Neural progenitor cell (in vitro differentiated cells): ENCODE measurements around the gene CTSF. TPM values are rescaled to one million over a fixed set of nuclear protein-coding genes. Genes with fewer than 3 reads are reported as not detected.

Experiments used
- DNase-seq: peaks from one replicate; pipeline ENCODE4 v3.0.0-alpha.2; 2016; ENCODE audit warnings: low spot score
- H2AFZ ChIP-seq: fragments of 200-600 bp; sonication (generic); replicated peaks from 2 replicates; pipeline ENCODE4 v1.6.1; 2016; ENCODE audit warnings: antibody characterized with exemption
- H3F3A ChIP-seq: fragments of 200-600 bp; sonication (generic); 2 replicates; pipeline ENCODE4 v1.6.1; 2016; ENCODE audit warnings: antibody characterized with exemption, low read depth
- H3K27ac ChIP-seq: fragments of 200-600 bp; sonication (generic); 2 replicates; pipeline ENCODE4 v1.5.1; 2016; ENCODE audit warnings: mild to moderate bottlenecking
- H3K27me3 ChIP-seq: fragments of 200-600 bp; sonication (generic); 2 replicates; pipeline ENCODE4 v1.6.1; 2016; ENCODE audit warnings: mild to moderate bottlenecking, moderate library complexity
- H3K36me3 ChIP-seq: fragments of 200-600 bp; sonication (generic); 2 replicates; pipeline ENCODE4 v1.5.1; 2016
- H3K4me1 ChIP-seq: fragments of 200-600 bp; sonication (generic); 2 replicates; pipeline ENCODE4 v1.6.1; 2016; ENCODE audit warnings: mixed run types
- H3K4me2 ChIP-seq: fragments of 200-600 bp; sonication (generic); 2 replicates; pipeline ENCODE4 v1.6.1; 2016
- H3K4me3 ChIP-seq: fragments of 200-600 bp; sonication (generic); 2 replicates; pipeline ENCODE4 v1.5.1; 2016
- H3K79me2 ChIP-seq: fragments of 200-600 bp; sonication (generic); 2 replicates; pipeline ENCODE4 v1.6.1; 2016; ENCODE audit warnings: low read depth
- H3K9ac ChIP-seq: fragments of 200-600 bp; sonication (generic); 2 replicates; pipeline ENCODE4 v1.6.1; 2016
- H3K9me3 ChIP-seq: fragments of 200-600 bp; sonication (generic); 2 replicates; pipeline ENCODE4 v1.5.1; 2016; ENCODE audit warnings: low read depth
- H4K20me1 ChIP-seq: fragments of 200-600 bp; sonication (generic); 2 replicates; pipeline ENCODE4 v1.6.1; 2016; ENCODE audit warnings: low read depth
- H3K27ac Mint-ChIP-seq: 3 replicates; pipeline ENCODE4 v1.8.0; 2021; ENCODE audit warnings: mixed read lengths
- H3K27me3 Mint-ChIP-seq: 2 replicates; pipeline ENCODE4 v1.8.0; 2022; ENCODE audit warnings: low read depth, mild to moderate bottlenecking, inconsistent platforms, moderate library complexity, mixed read lengths; ENCODE audit not compliant: insufficient read depth
- H3K36me3 Mint-ChIP-seq: 3 replicates; pipeline ENCODE4 v1.8.0; 2021; ENCODE audit warnings: mixed read lengths
- H3K4me1 Mint-ChIP-seq: 3 replicates; pipeline ENCODE4 v1.8.0; 2021; ENCODE audit warnings: mixed read lengths
- H3K4me3 Mint-ChIP-seq: 3 replicates; pipeline ENCODE4 v1.8.0; 2021; ENCODE audit warnings: mild to moderate bottlenecking, moderate library complexity, mixed read lengths
- H3K9me3 Mint-ChIP-seq: 3 replicates; pipeline ENCODE4 v1.8.0; 2020; ENCODE audit warnings: mixed read lengths
- EZH2 ChIP-seq: fragments of 200-600 bp; sonication (generic); IDR thresholded peaks from 2 replicates; pipeline ENCODE4 v1.6.1; 2017; ENCODE audit warnings: antibody characterized with exemption, mild to moderate bottlenecking, moderate library complexity
- EZH2phosphoT487 ChIP-seq: fragments of 200-600 bp; sonication (generic); IDR thresholded peaks from 2 replicates; pipeline ENCODE4 v1.6.1; 2017; ENCODE audit warnings: antibody characterized with exemption
- total RNA-seq: library from RNA; depleted of rRNA; stranded (reverse); fragments of >200 nt; gene quantifications from 2 replicates; pipeline ENCODE4 v1.2.3, GENCODE V29; 2015; ENCODE audit warnings: low replicate concordance
- TF ChIP-seq, protein P1 (sequence below): fragments of 200-600 bp; sonication (generic); IDR thresholded peaks from 2 replicates; pipeline ENCODE4 v1.5.1; 2017; ENCODE audit warnings: antibody characterized with exemption, mild to moderate bottlenecking

CTSF gene
- total RNA-seq, 1 donor from 2014 or later, result not detected

DNA sequence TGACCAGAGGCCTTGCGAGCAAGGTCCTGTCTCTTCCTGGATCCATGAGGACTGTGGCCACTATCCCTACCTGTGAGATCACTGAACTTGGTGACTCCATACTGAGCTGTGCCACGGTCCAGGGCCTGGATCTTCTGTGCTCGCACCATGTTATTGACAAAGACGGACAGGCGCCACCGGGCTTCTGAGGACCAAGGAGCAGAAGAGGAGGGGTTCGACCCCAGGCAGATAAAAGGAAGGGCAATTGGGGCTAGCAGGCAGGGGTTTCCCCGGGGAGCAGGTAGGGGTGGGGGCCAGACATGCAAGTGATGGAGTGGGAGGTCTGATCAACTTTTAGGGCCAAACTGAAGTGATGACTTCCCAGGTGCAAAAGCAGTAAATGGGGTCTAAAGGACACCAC lies 2.2 kb downstream of the CTSF start:
- Histone ChIP-seq H3K79me2 (no peaks in the 10 kb centered on the region), H3K27ac (no peak overlapping the region), H3K9me3 (no peaks in the 10 kb centered on the region), H2AFZ (no peak overlapping the region), H3F3A (peaks cover 13% of the 10 kb centered on the region), H3K36me3 (no peaks in the 10 kb centered on the region), H4K20me1 (no peaks in the 10 kb centered on the region), H3K9ac (no peak overlapping the region), H3K4me1 (peaks cover 16% of the 10 kb centered on the region), H3K4me3 (no peak overlapping the region), H3K4me2 (no peak overlapping the region), H3K27me3 (no peaks in the 10 kb centered on the region)
- H3K36me3 Mint-ChIP-seq, result no peaks in the 10 kb centered on the region
- TF ChIP-seq EZH2phosphoT487 (no peak), EZH2 (no peak)
- TF ChIP-seq, protein P1, sequence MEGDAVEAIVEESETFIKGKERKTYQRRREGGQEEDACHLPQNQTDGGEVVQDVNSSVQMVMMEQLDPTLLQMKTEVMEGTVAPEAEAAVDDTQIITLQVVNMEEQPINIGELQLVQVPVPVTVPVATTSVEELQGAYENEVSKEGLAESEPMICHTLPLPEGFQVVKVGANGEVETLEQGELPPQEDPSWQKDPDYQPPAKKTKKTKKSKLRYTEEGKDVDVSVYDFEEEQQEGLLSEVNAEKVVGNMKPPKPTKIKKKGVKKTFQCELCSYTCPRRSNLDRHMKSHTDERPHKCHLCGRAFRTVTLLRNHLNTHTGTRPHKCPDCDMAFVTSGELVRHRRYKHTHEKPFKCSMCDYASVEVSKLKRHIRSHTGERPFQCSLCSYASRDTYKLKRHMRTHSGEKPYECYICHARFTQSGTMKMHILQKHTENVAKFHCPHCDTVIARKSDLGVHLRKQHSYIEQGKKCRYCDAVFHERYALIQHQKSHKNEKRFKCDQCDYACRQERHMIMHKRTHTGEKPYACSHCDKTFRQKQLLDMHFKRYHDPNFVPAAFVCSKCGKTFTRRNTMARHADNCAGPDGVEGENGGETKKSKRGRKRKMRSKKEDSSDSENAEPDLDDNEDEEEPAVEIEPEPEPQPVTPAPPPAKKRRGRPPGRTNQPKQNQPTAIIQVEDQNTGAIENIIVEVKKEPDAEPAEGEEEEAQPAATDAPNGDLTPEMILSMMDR, result no peak
- no peaks in the 10 kb centered on the region for H3K27me3 Mint-ChIP-seq
- peaks cover 13% of the 10 kb centered on the region for H3K4me1 Mint-ChIP-seq
- DNase-seq, result no peak
- H3K4me3 Mint-ChIP-seq, result no peak overlapping the region
- H3K27ac Mint-ChIP-seq, result peak overlapping the region; percentile 60
- no peaks in the 10 kb centered on the region for H3K9me3 Mint-ChIP-seq

DNA sequence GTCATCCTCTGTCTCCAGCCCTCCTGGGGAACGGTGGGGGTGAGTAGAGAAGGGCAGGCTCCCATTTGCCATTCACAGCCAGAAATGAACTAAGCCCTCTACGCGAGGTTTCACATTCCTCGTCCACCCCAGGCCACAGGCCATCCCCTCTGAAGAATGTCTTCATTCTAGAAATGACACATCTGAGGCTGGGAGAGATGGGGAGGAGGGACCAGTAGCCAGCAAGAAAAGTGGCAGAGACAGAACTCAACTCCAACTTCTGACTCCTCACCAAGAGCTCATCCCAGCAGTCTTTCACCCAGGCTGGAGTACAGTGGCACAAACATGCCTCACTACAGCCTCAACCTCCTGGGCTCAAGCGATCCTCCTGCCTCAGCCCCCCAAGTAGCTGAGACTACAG lies 3.4 kb downstream of the CTSF start:
- H3K79me2 ChIP-seq, result no peaks in the 10 kb centered on the region
- H3F3A ChIP-seq, result peaks cover 1% of the 10 kb centered on the region
- no peaks in the 10 kb centered on the region for H3K9me3 ChIP-seq
- Mint-ChIP-seq H3K36me3 (no peaks in the 10 kb centered on the region), H3K4me3 (no peak overlapping the region), H3K27me3 (no peaks in the 10 kb centered on the region), H3K4me1 (peaks cover 2% of the 10 kb centered on the region), H3K9me3 (no peaks in the 10 kb centered on the region), H3K27ac (no peak overlapping the region)
- no peaks in the 10 kb centered on the region for H3K27me3 ChIP-seq
- H4K20me1 ChIP-seq, result no peaks in the 10 kb centered on the region
- TF ChIP-seq EZH2 (no peak), EZH2phosphoT487 (no peak)
- TF ChIP-seq, protein P1, result no peak
- H3K4me3 ChIP-seq, result no peak overlapping the region
- no peak for DNase-seq
- H3K9ac ChIP-seq, result no peak overlapping the region
- no peak overlapping the region for H3K4me2 ChIP-seq
- no peak overlapping the region for H3K27ac ChIP-seq
- no peaks in the 10 kb centered on the region for H3K36me3 ChIP-seq
- peaks cover 4% of the 10 kb centered on the region for H3K4me1 ChIP-seq
- H2AFZ ChIP-seq, result no peak overlapping the region

DNA sequence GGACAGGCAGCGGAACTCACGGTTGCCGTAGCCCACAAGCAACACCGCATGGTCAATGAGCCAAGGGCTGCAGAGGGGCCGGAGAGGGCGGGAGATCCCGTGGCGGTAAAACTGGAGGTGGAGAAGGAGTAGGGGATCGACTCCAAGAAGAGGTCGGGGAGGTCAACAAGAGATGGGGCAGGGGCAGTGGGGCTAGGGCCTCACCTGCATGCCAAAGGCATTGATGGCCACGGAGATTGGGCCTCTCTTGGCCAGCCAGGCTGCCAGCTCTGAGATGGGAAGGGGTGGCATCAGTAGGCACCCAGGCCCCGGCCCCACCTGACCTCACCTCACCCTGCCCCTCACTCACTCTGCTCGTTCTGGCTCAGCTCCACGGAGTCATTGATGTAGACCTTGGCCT lies 3.9 kb downstream of the CTSF start:
- no peak overlapping the region for H3K27ac ChIP-seq
- no peak overlapping the region for H3K4me3 ChIP-seq
- H3K4me2 ChIP-seq, result no peak overlapping the region
- Mint-ChIP-seq H3K4me1 (no peaks in the 10 kb centered on the region), H3K9me3 (no peaks in the 10 kb centered on the region), H3K36me3 (no peaks in the 10 kb centered on the region), H3K4me3 (no peak overlapping the region), H3K27ac (no peak overlapping the region), H3K27me3 (no peaks in the 10 kb centered on the region)
- H3K36me3 ChIP-seq, result no peaks in the 10 kb centered on the region
- H3K79me2 ChIP-seq, result no peaks in the 10 kb centered on the region
- no peaks in the 10 kb centered on the region for H4K20me1 ChIP-seq
- H3K9me3 ChIP-seq, result no peaks in the 10 kb centered on the region
- no peaks in the 10 kb centered on the region for H3F3A ChIP-seq
- no peak for DNase-seq
- no peak overlapping the region for H2AFZ ChIP-seq
- H3K9ac ChIP-seq, result no peak overlapping the region
- no peaks in the 10 kb centered on the region for H3K27me3 ChIP-seq
- H3K4me1 ChIP-seq, result no peaks in the 10 kb centered on the region
- TF ChIP-seq, protein P1, result no peak
- TF ChIP-seq EZH2phosphoT487 (no peak), EZH2 (no peak)
